K562 (cell line): Measurements from ENCODE around the gene LSM12. TPM values are rescaled to one million over a fixed set of nuclear protein-coding genes. Genes with fewer than 3 reads are reported as not detected.
A peak's percentile ranks its signal among the peaks of the same experiment; 100 is the strongest.

Source experiments
- ELF4 ChIP-seq: fragments of 450-650 bp; formaldehyde crosslinking; IDR thresholded peaks from 2 replicates; pipeline ENCODE4 v1.4.0; 2022; ENCODE audit warnings: missing genetic modification characterization
- EP400 ChIP-seq: fragments of 450-650 bp; IDR thresholded peaks from 2 replicates; pipeline ENCODE4 v1.6.1; 2017; ENCODE audit warnings: antibody characterized with exemption, mild to moderate bottlenecking, moderate library complexity
- ETV5 ChIP-seq: sonication (generic); formaldehyde crosslinking; IDR thresholded peaks from 2 replicates; pipeline ENCODE4 v1.4.0; 2020; ENCODE audit warnings: low read depth, mild to moderate bottlenecking, missing genetic modification reagents
- FOXA3 ChIP-seq, 2 experiments: fragments of 450-650 bp in 1 of 2; sonication (generic) in 1 of 2; formaldehyde crosslinking; IDR thresholded peaks in 1 of 2; conservative IDR thresholded peaks in 1 of 2; 2 replicates each; pipeline versions ENCODE4 v1.4.0 to v1.8.0; 2020 to 2022; ENCODE audit warnings: mild to moderate bottlenecking in 2 of 2, missing genetic modification reagents in 1 of 2
- FOXK1 ChIP-seq: sonication (generic); formaldehyde crosslinking; IDR thresholded peaks from 2 replicates; pipeline ENCODE4 v1.8.0; 2022; ENCODE audit warnings: missing genetic modification reagents, mild to moderate bottlenecking, borderline replicate concordance
- MTA2 ChIP-seq: fragments of 450-650 bp; IDR thresholded peaks from 2 replicates; pipeline ENCODE4 v1.6.1; 2016; ENCODE audit warnings: low read depth
- MTA3 ChIP-seq: fragments of 450-650 bp; formaldehyde crosslinking; IDR thresholded peaks from 2 replicates; pipeline ENCODE4 v1.6.1; 2017; ENCODE audit warnings: mild to moderate bottlenecking, borderline replicate concordance
- PHTF2 ChIP-seq: fragments of 250-450 bp; sonication (Bioruptor Pico); IDR thresholded peaks from 2 replicates; pipeline ENCODE4 v1.5.0; 2021; ENCODE audit warnings: mild to moderate bottlenecking
- POLR2A ChIP-seq: fragments of 450-650 bp; conservative IDR thresholded peaks from 2 replicates; pipeline ENCODE4 v1.6.1; 2016
- POLR3A ChIP-seq: IDR thresholded peaks from 2 replicates; pipeline ENCODE4 v1.6.1; 2011; ENCODE audit warnings: borderline replicate concordance, mild to moderate bottlenecking, moderate library complexity; ENCODE audit not compliant: insufficient read length, insufficient read depth; ENCODE audit errors: extremely low read depth
- PRMT5 ChIP-seq: sonication (generic); formaldehyde crosslinking; IDR thresholded peaks from 2 replicates; pipeline ENCODE4 v1.5.0; 2020; ENCODE audit warnings: missing genetic modification reagents
- PYGO2 ChIP-seq: fragments of 450-650 bp; IDR thresholded peaks from 2 replicates; pipeline ENCODE4 v1.6.1; 2016; ENCODE audit warnings: mild to moderate bottlenecking, missing genetic modification characterization, moderate library complexity, missing compliant biosample characterization
- STAT5B ChIP-seq: fragments of 250-450 bp; sonication (Bioruptor Pico); IDR thresholded peaks from 2 replicates; pipeline ENCODE4 v1.8.0; 2021; ENCODE audit warnings: mild to moderate bottlenecking, inconsistent platforms
- XRCC4 ChIP-seq: IDR thresholded peaks from one replicate; pipeline ENCODE4 v1.6.1; 2011; ENCODE audit not compliant: insufficient read depth, insufficient read length; ENCODE audit errors: extremely low read depth
- ZNF165 ChIP-seq: fragments of 250-450 bp; sonication (Bioruptor Pico); IDR thresholded peaks from 2 replicates; pipeline ENCODE4 v1.4.0; 2020; ENCODE audit warnings: borderline replicate concordance
- ZNF583 ChIP-seq: fragments of 250-450 bp; sonication (Bioruptor Pico); IDR thresholded peaks from 2 replicates; pipeline ENCODE4 v1.4.0; 2020
- polyA plus RNA-seq, 8 experiments: library from polyadenylated mRNA; depleted of rRNA in 4 of 8; stranded (reverse) in 5 of 8; unstranded in 3 of 8; fragments of >200 nt; fragmentation: Nextera tagmentation in 2 of 8; fragmentation: Illumina TruSeq in 1 of 8; extraction: Ambion mirVana in 2 of 8; extraction: Trizol in 1 of 8; gene quantifications; 2 replicates each; pipeline versions ENCODE4 v1.2.1 to v1.2.3, GENCODE V29; 2011 to 2014; ENCODE audit warnings: inconsistent platforms in 1 of 8, missing spikeins in 1 of 8
- total RNA-seq, 7 experiments: library from RNA; depleted of rRNA in 6 of 7; stranded (reverse); fragments of >200 nt in 6 of 7; fragmentation: Illumina TruSeq in 2 of 7; extraction: Trizol in 2 of 7; gene quantifications; 2 replicates each; pipeline versions ENCODE4 v1.2.1 to v1.2.3, GENCODE V29; 2011 to 2021; ENCODE audit warnings: low replicate concordance in 1 of 7
- TF ChIP-seq, protein P1 (sequence below), 2 experiments: fragments of 450-650 bp; conservative IDR thresholded peaks; 2 replicates each; pipeline ENCODE4 v1.6.1; 2017; ENCODE audit warnings: mild to moderate bottlenecking in 2 of 2, moderate library complexity in 2 of 2
- TF ChIP-seq, protein P2 (sequence below): fragments of 200-400 bp; formaldehyde crosslinking; IDR thresholded peaks from 2 replicates; pipeline ENCODE4 v1.6.1; 2017; ENCODE audit warnings: mild to moderate bottlenecking, low read depth, low read length, moderate library complexity
- TF ChIP-seq, protein P3 (sequence below): sonication (generic); IDR thresholded peaks from 2 replicates; pipeline ENCODE4 v1.6.1; 2016
- TF ChIP-seq, protein P4 (sequence below): fragments of 450-650 bp; formaldehyde crosslinking; IDR thresholded peaks from 2 replicates; pipeline ENCODE4 v1.4.0; 2020; ENCODE audit warnings: mild to moderate bottlenecking, moderate library complexity
- TF ChIP-seq, protein P5 (sequence below): fragments of 250-450 bp; sonication (Bioruptor Pico); IDR thresholded peaks from 2 replicates; pipeline ENCODE4 v1.8.0; 2022; ENCODE audit warnings: moderate library complexity, mild to moderate bottlenecking, inconsistent platforms

The LSM12 gene
- total and polyA plus RNA-seq, 9 of the 15 experiments (the other 6 are each of a cell fraction or from before 2014, with no cell fraction given) = 53.0 to 258 (median 89.3) TPM

DNA sequence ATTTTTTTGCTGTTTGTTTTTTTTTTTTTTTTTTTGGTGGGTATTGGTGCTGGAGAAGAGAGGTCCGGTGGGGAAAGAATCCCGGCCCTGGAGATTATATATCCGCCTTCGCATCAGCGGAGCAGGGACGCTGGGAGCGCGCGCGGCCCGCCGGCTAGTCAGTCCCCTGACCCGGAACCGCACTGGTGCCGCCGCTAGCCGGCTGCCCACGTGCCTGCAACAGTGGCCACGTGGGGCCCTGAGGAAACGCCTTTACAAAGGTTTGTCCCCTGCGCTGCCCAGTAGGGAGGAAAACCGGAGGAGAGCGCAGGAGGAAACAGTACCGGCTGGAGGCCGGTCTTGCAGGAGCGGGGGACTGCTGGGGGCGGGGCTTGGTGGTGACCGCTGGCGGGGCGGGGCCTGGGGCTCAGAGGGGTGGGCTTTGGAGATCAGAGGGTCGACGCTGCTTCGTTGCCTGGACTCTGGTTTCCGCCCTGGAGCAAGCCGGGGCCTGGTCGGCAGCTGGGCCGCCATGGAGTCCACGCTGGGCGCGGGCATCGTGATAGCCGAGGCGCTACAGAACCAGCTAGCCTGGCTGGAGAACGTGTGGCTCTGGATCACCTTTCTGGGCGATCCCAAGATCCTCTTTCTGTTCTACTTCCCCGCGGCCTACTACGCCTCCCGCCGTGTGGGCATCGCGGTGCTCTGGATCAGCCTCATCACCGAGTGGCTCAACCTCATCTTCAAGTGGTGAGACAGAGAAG lies 4.2 kb upstream of the LSM12 start, which contains the start of gene G6PC3 (continued):
- TF ChIP-seq, protein P1, sequence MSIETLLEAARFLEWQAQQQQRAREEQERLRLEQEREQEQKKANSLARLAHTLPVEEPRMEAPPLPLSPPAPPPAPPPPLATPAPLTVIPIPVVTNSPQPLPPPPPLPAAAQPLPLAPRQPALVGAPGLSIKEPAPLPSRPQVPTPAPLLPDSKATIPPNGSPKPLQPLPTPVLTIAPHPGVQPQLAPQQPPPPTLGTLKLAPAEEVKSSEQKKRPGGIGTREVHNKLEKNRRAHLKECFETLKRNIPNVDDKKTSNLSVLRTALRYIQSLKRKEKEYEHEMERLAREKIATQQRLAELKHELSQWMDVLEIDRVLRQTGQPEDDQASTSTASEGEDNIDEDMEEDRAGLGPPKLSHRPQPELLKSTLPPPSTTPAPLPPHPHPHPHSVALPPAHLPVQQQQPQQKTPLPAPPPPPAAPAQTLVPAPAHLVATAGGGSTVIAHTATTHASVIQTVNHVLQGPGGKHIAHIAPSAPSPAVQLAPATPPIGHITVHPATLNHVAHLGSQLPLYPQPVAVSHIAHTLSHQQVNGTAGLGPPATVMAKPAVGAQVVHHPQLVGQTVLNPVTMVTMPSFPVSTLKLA (conservative IDR thresholded peaks at IDR 0.05) = peak; percentile 100
- TF ChIP-seq POLR2A (peak; percentile 64), MTA3 (peak; percentile 99), PHTF2 (CRISPR knock-in tag) (no peak), PYGO2 (tag) (no peak), XRCC4 (no peak), POLR3A (no peak), ZNF165 (CRISPR knock-in tag) (no peak), ZNF583 (CRISPR knock-in tag) (no peak), ELF4 (no peak), FOXK1 (no peak), EP400 (peak; percentile 100), PRMT5 (CRISPR knock-in tag) (no peak), STAT5B (CRISPR knock-in tag) (no peak), ETV5 (CRISPR knock-in tag) (peak; percentile 77), MTA2 (peak; percentile 15; the same call in 1 of the 2 replicates), FOXA3 (CRISPR knock-in tag; conservative IDR thresholded peaks at IDR 0.05 in 1 of 2, IDR thresholded peaks at IDR 0.05 in 1 of 2) (peak in 1 of 2 experiments; percentile 65; a peak in 1 of 4 replicates)
- TF ChIP-seq, protein P2, sequence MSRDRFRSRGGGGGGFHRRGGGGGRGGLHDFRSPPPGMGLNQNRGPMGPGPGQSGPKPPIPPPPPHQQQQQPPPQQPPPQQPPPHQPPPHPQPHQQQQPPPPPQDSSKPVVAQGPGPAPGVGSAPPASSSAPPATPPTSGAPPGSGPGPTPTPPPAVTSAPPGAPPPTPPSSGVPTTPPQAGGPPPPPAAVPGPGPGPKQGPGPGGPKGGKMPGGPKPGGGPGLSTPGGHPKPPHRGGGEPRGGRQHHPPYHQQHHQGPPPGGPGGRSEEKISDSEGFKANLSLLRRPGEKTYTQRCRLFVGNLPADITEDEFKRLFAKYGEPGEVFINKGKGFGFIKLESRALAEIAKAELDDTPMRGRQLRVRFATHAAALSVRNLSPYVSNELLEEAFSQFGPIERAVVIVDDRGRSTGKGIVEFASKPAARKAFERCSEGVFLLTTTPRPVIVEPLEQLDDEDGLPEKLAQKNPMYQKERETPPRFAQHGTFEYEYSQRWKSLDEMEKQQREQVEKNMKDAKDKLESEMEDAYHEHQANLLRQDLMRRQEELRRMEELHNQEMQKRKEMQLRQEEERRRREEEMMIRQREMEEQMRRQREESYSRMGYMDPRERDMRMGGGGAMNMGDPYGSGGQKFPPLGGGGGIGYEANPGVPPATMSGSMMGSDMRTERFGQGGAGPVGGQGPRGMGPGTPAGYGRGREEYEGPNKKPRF = no peak
- TF ChIP-seq, protein P3, sequence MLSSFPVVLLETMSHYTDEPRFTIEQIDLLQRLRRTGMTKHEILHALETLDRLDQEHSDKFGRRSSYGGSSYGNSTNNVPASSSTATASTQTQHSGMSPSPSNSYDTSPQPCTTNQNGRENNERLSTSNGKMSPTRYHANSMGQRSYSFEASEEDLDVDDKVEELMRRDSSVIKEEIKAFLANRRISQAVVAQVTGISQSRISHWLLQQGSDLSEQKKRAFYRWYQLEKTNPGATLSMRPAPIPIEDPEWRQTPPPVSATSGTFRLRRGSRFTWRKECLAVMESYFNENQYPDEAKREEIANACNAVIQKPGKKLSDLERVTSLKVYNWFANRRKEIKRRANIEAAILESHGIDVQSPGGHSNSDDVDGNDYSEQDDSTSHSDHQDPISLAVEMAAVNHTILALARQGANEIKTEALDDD = no peak
- TF ChIP-seq, protein P4, sequence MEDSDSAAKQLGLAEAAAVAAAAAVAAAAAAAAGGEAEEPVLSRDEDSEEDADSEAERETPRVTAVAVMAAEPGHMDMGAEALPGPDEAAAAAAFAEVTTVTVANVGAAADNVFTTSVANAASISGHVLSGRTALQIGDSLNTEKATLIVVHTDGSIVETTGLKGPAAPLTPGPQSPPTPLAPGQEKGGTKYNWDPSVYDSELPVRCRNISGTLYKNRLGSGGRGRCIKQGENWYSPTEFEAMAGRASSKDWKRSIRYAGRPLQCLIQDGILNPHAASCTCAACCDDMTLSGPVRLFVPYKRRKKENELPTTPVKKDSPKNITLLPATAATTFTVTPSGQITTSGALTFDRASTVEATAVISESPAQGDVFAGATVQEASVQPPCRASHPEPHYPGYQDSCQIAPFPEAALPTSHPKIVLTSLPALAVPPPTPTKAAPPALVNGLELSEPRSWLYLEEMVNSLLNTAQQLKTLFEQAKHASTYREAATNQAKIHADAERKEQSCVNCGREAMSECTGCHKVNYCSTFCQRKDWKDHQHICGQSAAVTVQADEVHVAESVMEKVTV (CRISPR knock-in tag) = no peak
- TF ChIP-seq, protein P5, sequence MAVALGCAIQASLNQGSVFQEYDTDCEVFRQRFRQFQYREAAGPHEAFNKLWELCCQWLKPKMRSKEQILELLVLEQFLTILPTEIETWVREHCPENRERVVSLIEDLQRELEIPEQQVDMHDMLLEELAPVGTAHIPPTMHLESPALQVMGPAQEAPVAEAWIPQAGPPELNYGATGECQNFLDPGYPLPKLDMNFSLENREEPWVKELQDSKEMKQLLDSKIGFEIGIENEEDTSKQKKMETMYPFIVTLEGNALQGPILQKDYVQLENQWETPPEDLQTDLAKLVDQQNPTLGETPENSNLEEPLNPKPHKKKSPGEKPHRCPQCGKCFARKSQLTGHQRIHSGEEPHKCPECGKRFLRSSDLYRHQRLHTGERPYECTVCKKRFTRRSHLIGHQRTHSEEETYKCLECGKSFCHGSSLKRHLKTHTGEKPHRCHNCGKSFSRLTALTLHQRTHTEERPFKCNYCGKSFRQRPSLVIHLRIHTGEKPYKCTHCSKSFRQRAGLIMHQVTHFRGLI (CRISPR knock-in tag) = no peak
